GM12892 (cell line): ENCODE results near the gene CCDC88A.

ENCODE experiments used
- POLR2A ChIP-seq: IDR thresholded peaks from 2 replicates; pipeline ENCODE4 v1.6.1; 2011; ENCODE audit warnings: low read depth, low read length, control low read depth
- POLR2AphosphoS5 ChIP-seq: IDR thresholded peaks from 2 replicates; pipeline ENCODE4 v1.6.1; 2011; ENCODE audit warnings: low read depth, low read length, control low read depth

DNA sequence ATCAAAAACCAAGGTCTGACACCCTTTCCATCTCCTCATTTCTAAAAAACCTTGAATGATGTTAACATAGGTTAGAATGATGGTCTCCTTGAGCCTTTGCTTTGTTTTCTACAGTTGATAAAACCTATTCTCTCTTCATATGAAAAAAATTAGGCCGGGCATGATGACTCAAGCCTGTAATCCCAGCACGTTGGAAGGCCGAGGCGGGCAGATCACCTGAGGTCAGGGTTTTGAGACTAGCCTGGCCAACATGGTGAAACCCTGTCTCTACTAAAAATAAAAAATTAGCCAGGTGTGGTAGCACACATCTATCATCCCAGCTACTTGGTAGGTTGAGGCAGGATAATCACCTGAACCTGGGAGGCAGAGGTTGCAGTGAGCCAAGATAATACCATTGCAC is 49.4 kb downstream of the CCDC88A start:
- no peak for TF ChIP-seq POLR2AphosphoS5
- no peak for TF ChIP-seq POLR2A
